SU-DHL-6 (cell line): Measurements from ENCODE around the gene KRT36.

ENCODE experiments used
- EZH2phosphoT487 ChIP-seq: fragments of 200-600 bp; sonication (generic), shearing (Covaris generic); conservative IDR thresholded peaks from 2 replicates; pipeline ENCODE4 v1.6.1; 2018; ENCODE audit warnings: mild to moderate bottlenecking, antibody characterized with exemption, low read length, moderate library complexity, mixed read lengths
- TF ChIP-seq, protein P1 (sequence below): fragments of 200-600 bp; sonication (generic); IDR thresholded peaks from one replicate; pipeline ENCODE4 v1.5.1; 2017; ENCODE audit warnings: antibody characterized with exemption, mild to moderate bottlenecking, low read length, moderate library complexity; ENCODE audit not compliant: insufficient read depth, poor library complexity, severe bottlenecking

DNA sequence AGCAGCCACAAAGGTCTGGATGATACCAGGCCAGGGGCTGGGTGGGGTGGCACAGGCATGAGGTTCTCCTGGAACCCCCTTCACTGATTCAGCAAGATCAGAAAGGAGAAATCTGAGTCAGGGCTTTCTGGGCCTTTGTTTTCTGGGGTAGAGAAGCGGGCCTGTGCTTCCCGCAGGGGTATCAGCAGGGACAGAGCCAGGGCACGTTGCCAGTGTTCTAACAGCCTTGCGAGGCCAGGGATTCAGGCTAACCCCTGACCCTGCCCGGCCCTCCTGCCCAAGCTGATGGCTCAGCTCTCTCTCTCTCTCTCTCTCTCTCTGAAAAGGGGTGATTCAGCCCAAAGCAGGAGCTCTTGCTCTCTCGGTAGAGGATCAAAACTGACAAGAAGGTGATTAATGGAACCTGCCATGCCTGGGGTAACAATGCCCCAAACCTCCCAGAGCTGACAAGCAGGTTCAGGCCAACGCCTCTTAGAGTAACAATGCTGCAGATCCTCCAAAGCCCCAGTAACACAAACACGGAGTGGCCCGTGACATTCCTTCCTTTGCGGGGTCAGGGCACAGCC lies 17.7 kb upstream of the KRT36 start:
- TF ChIP-seq, protein P1, sequence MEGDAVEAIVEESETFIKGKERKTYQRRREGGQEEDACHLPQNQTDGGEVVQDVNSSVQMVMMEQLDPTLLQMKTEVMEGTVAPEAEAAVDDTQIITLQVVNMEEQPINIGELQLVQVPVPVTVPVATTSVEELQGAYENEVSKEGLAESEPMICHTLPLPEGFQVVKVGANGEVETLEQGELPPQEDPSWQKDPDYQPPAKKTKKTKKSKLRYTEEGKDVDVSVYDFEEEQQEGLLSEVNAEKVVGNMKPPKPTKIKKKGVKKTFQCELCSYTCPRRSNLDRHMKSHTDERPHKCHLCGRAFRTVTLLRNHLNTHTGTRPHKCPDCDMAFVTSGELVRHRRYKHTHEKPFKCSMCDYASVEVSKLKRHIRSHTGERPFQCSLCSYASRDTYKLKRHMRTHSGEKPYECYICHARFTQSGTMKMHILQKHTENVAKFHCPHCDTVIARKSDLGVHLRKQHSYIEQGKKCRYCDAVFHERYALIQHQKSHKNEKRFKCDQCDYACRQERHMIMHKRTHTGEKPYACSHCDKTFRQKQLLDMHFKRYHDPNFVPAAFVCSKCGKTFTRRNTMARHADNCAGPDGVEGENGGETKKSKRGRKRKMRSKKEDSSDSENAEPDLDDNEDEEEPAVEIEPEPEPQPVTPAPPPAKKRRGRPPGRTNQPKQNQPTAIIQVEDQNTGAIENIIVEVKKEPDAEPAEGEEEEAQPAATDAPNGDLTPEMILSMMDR, result no peak
- no peak for TF ChIP-seq EZH2phosphoT487
